NCI-H2029 (cell line): ENCODE measurements around the gene FBXW10B.
"Not testable (repeated sequence)": the region's sequence is repeated elsewhere in the genome, so short reads cannot be mapped to it uniquely, and the experiment has no call there.

Experiments
- DNase-seq: peaks from one replicate; lab custom pipeline; 2025; lab: John Stamatoyannopoulos, UW

FBXW10B gene

DNA sequence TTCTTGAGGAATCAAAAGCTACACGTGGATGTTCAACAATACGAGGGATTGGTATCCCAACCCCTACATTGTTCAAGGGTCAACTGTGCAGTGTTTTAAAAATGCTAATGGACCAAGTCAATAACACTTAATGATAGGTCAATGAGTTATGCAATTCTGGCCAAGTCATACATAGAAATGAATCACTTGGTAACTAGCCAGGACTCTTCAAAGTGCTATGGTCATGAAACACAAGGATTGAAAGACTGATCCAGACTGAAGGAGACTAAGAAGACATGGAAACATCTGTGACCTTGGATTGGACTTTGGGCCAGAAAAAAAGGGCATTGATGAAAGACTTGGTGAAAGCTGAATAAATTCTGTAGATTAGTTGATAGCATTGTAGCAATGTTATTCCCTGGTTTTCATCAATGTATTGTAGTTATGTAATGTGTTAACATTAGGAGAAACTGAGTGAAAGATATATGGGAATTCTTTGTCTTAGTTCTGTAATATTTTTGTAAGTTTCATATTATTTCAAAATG is 11.5 kb upstream of the FBXW10B start:
- DNase-seq: not testable (repeated sequence)

- DNase-seq: not testable (repeated sequence)
Measured at GRCh38 chr17:15629991-15630390, 10.5 kb upstream of the FBXW10B start.

- not testable (repeated sequence) for DNase-seq
Measured at GRCh38 chr17:15623661-15624209, 4.2 kb upstream of the FBXW10B start.

- DNase-seq: not testable (repeated sequence)
Measured at GRCh38 chr17:15623255-15623654, 3.8 kb upstream of the FBXW10B start.

DNA sequence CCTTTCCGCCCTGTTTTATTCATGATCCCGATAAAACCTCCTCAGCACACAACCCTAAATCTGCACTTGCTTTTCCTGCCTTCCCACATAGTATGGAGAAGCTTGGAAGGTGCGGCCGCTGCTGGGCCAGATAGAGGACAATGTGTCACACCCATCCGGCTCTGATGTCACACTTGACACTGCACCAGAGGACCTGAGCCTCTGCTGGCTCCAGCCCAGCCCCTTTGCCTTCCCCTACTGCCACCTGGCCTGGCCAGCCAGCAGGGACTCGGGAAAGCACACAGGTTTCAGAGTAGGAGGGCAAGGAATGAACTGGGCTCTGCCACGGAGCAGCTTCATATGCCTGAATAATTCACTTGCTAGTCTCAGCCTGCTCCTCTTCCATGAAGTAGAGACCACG is 2.6 kb upstream of the FBXW10B start:
- DNase-seq: not testable (repeated sequence)

GRCh38 chr17:15616828-15617227 is 2.7 kb downstream of the FBXW10B start:
- DNase-seq: not testable (repeated sequence)

- DNase-seq: not testable (repeated sequence)
Measured at GRCh38 chr17:15615850-15616249, 3.7 kb downstream of the FBXW10B start.

GRCh38 chr17:15613111-15613510 is 6.4 kb downstream of the FBXW10B start:
- DNase-seq: not testable (repeated sequence)

DNA sequence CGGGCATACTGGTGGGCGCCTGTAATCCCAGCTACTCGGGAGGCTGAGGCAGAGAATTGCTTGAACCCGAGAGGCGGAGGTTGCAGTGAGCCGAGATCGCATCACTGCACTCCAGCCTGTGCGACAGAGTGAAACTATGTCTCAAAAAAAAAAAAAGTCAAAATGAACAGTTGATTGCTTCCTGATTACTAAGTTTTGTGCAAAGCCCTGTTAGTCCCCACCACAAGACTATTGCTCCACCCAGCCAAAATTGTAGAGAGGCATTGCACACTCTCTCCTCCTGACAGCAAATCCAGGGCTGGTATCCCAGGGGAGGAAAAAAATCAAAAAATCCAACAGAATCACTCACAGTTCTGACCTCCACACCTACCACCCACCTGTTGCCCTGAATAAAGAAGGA is 26.5 kb downstream of the FBXW10B start:
- not testable (repeated sequence) for DNase-seq

GRCh38 chr17:15591986-15592385 is 27.5 kb downstream of the FBXW10B start:
- DNase-seq: not testable (repeated sequence)

DNA sequence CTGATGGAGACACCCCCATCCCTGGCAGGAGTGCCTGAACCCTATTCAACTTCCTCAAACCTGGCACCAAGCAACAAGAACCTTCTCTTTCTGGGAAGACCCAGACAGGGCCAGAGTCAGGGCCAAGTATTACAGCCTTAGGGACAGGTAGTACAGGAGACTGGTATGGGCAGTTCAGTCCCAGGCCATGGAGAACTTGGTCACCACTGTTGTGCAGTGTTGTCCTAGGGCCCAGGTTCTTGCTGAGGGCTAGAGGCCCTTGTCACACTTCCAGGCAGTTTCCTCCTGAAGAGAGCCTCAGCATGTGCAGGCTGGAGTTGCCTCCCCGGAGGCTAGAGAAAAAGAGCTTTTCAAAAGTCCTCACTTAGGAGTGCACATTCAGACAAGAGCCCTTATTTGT is 28.7 kb downstream of the FBXW10B start:
- DNase-seq: not testable (repeated sequence)

DNA sequence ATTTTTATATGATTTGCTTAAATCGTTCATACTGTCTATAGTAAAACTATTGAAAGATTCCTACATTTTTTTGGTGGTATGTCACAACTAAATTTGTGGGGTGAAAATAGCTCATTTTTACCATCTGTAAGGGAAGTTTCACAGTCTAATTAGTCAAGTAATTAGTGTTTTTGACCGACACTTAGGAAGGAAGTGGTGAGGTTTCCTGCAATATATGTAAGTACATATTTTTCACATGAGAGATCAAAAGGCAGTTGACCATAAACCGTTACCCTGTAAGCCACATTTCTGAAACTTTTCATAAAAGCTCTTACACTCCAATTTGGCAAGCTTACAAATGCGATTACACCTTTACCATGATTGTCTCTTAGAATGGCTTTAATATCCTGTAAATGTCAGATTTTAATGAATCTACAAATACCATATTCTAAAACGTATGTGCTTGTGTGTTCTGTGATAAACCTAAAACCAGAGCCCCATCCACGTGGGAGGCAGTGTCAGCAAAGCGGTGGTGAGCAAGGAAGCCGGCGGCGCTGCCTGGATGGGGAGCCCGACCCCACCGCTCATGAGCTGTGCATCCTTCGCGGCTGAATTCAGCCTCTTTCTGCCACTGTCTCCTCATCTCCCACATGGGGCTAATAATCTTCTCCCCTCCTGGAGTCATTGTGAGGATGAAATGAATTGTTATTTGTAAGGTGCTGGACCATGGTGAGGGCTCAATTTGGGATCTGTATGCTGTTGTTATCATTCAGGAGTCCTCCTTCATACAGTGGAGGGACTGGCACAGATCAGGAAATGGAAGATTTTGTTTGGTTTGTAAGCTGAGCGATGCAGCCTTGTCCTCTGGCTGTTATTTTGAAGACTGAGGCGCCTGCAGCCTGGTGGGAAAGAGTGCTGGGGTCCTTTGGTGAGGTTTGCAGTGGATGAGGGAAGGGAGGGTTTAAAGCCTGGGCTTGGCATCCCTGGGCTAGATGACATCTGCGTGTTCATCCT is 29.7 kb downstream of the FBXW10B start:
- not testable (repeated sequence) for DNase-seq

- DNase-seq: not testable (repeated sequence)
Measured at GRCh38 chr17:15588017-15588416, 31.5 kb downstream of the FBXW10B start.

DNA sequence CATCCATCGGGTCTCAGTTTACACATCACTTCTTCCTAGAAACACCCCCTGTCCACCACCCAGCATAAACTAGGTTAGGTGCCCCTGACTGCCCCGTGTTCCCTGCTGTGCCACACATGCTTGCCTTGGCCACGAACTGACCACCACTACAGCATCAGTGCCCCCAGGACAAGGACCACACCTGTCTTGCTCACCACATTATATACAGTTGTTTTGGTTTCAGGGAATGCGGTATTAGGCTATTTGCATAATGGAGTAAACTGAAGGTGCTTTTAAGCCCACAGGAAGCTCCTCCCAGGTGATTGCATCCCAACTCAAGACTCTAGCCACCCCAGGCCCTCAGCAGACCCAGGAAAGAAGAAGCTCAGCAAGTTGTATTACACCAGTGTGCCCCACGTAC is 36.2 kb downstream of the FBXW10B start:
- DNase-seq: not testable (repeated sequence)

DNA sequence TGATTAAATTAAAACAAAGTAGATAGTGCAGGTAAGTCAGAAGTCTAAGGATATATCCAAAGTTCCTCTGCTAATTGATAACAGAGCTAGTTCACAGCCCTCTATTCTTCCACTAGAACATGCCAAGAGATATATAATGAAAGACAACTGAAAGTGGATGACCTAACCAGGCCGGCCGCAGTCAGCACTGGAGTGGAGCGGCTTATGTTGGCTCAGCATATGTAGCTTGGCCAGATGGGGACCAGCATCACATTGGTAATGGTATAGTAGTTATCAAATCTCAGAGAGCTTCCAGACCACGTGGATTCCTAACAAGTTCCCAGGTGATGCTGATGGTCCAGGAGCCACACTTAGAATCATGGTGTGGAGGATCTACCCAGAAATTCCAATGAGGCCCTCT is 38.0 kb downstream of the FBXW10B start:
- DNase-seq: not testable (repeated sequence)

DNA sequence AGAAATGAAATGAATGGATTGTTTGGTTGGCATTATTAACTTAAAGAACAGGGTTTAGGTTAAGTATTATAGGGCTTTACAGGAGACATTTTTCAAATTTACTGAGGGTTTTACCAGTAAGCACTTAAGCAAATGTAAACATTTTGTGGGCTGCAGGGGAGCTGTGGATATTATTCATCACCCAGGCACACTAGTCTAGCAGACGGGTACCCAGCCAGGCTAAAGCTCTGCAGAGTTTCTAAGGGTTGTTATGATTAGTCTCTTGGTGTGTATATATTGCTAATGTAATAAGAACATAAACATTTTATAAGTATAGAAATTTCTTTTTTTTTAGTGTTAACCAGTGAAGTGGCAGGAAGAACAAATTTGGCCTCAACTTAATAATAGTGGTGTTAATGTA is 42.7 kb downstream of the FBXW10B start:
- not testable (repeated sequence) for DNase-seq

- not testable (repeated sequence) for DNase-seq
Measured at GRCh38 chr17:15574660-15575059, 44.8 kb downstream of the FBXW10B start.

DNA sequence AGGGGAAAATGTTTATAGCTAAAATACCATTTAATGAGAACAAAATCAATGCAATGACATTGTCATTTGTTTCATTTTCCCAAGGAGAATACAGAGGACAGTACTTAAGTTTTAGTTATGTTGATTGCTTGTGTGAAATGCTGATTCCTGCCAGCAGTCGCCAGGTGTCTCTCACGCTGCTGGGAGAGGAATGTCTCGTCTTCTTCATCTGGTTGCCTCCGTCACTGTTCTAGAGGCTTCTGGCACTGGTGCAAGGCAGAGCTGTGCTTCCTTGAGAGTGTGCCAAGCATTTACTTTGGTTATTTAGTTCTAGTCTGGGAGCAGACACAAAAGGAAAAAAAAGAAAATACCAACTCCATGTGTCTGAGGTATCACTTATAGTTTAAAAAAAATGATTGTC is 45.6 kb downstream of the FBXW10B start:
- peak; percentile 28 for DNase-seq
